ENCODE results near the gene NDUFAF8.

Gene NDUFAF8

GRCh38 chr17:81218991-81219390, 20.1 kb upstream of the NDUFAF8 start:
- H3K4me3 ChIP-seq (ENCODE audit: low read depth, low read length) = no peak overlapping the region
- no peak for DNase-seq (ENCODE audit: low read depth)
- TF ChIP-seq, protein P1, sequence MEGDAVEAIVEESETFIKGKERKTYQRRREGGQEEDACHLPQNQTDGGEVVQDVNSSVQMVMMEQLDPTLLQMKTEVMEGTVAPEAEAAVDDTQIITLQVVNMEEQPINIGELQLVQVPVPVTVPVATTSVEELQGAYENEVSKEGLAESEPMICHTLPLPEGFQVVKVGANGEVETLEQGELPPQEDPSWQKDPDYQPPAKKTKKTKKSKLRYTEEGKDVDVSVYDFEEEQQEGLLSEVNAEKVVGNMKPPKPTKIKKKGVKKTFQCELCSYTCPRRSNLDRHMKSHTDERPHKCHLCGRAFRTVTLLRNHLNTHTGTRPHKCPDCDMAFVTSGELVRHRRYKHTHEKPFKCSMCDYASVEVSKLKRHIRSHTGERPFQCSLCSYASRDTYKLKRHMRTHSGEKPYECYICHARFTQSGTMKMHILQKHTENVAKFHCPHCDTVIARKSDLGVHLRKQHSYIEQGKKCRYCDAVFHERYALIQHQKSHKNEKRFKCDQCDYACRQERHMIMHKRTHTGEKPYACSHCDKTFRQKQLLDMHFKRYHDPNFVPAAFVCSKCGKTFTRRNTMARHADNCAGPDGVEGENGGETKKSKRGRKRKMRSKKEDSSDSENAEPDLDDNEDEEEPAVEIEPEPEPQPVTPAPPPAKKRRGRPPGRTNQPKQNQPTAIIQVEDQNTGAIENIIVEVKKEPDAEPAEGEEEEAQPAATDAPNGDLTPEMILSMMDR (IDR thresholded peaks at IDR 0.05; ENCODE audit: low read depth, low read length, missing control alignments) = no peak

DNA sequence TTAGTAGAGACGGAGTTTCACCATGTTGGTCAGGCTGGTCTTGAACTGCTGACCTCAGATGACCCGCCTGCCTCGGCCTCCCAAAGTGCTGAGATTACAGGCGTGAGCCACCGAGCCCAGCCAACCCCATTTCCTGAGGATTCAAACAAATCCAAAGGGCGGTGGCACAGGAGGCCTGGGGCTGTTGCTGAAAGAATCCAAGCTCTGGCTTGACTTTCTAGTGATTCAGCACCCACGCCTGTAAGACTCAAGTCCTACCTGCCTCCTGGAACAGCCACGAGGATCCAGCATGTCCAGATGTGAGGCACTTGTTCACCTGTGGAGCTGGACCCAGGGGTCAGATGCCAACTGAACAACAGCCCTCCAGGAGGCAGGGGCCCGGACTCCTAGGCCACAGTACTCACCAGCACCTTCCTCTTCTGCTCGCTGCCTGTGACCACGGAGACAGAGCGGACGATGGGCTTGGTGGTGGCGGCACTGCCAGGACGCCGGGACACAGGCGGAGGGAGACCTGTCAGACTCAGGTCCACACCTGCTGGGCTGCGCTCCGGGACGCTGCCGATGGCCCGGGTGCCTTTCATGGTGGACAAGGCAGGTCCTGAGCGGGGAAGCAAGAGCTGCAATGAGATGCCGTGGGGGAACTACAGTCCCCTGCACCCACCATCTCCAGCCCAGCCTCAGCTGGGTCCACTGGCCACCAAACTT, 19.5 kb upstream of the NDUFAF8 start:
- TF ChIP-seq, protein P1 (IDR thresholded peaks at IDR 0.05; ENCODE audit: low read depth, low read length, missing control alignments) = no peak
- DNase-seq (ENCODE audit: low read depth) = no peak
- H3K4me3 ChIP-seq (ENCODE audit: low read depth, low read length) = no peak overlapping the region

- no peak overlapping the region; the same call in 1 of the 2 replicates for H3K4me3 ChIP-seq (ENCODE audit: low read depth, low read length)
- no peak for DNase-seq (ENCODE audit: low read depth)
- TF ChIP-seq, protein P1 (IDR thresholded peaks at IDR 0.05; ENCODE audit: low read depth, low read length, missing control alignments) = no peak
Measured at GRCh38 chr17:81221371-81221841, 17.7 kb upstream of the NDUFAF8 start.

DNA sequence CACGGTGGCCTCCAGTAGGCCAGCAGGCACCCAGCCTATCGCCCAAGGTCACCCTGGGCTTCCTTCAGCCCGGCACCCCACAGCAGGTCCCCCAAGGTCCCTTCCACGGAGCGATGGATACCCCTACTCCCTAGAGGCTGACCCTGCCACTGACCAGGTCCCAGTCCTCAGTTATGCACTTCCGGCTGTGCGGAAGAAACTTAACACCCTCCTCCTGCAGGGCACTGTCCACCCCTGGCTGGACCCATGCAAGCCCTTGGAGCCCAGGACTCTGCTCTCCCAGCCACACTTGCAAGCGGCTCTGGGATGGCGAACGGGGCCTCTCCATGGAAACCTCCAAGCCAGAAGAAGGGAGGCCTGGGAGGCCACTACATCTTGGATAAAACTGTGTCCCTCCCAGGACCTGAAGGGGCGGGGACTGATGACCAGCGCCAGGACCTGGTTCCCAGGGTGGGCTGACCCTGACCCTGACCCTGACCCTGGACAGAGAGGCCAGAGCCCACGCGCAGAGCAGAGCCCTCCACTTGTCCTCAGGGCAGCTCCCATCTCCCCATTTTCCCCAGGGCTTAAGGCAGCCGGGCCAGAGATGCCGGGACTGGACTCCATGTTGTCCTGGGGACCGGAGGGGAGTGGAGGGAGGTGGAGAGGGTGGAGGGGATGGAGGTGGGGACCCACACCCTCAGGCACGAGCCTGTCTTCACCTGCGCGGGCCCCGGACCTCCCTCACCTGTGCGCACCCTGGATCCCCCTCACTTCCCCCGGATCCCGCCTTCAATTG, 17.1 kb upstream of the NDUFAF8 start:
- no peak for DNase-seq (ENCODE audit: low read depth)
- TF ChIP-seq, protein P1 (IDR thresholded peaks at IDR 0.05; ENCODE audit: low read depth, low read length, missing control alignments) = no peak
- H3K4me3 ChIP-seq (ENCODE audit: low read depth, low read length) = peak overlapping the region; percentile 80

- H3K4me3 ChIP-seq (ENCODE audit: low read depth, low read length) = peak overlapping the region; percentile 80
- no peak for DNase-seq (ENCODE audit: low read depth)
- TF ChIP-seq, protein P1 (IDR thresholded peaks at IDR 0.05; ENCODE audit: low read depth, low read length, missing control alignments) = no peak
Measured at GRCh38 chr17:81222620-81222905, 16.6 kb upstream of the NDUFAF8 start.

GRCh38 chr17:81222906-81223761, 16.0 kb upstream of the NDUFAF8 start, which contains the start of gene CEP131:
TSS of gene CEP131 (minus strand) at chr17:81222965. CDS start at chr17:81220056, 2,909 bp downstream.
- TF ChIP-seq, protein P1 (IDR thresholded peaks at IDR 0.05; ENCODE audit: low read depth, low read length, missing control alignments) = no peak
- peak; percentile 90 for DNase-seq (ENCODE audit: low read depth)
- peak within 1 kb of the TSS; percentile 80 for H3K4me3 ChIP-seq (ENCODE audit: low read depth, low read length)

All from GM12864 (cell line).